Measurements from ENCODE around the gene DLG2.
A peak's percentile ranks its signal among the peaks of the same experiment; 100 is the strongest.
"Not testable (repeated sequence)": the region's sequence is repeated elsewhere in the genome, so short reads cannot be mapped to it uniquely, and the experiment has no call there.

Gene DLG2

DNA sequence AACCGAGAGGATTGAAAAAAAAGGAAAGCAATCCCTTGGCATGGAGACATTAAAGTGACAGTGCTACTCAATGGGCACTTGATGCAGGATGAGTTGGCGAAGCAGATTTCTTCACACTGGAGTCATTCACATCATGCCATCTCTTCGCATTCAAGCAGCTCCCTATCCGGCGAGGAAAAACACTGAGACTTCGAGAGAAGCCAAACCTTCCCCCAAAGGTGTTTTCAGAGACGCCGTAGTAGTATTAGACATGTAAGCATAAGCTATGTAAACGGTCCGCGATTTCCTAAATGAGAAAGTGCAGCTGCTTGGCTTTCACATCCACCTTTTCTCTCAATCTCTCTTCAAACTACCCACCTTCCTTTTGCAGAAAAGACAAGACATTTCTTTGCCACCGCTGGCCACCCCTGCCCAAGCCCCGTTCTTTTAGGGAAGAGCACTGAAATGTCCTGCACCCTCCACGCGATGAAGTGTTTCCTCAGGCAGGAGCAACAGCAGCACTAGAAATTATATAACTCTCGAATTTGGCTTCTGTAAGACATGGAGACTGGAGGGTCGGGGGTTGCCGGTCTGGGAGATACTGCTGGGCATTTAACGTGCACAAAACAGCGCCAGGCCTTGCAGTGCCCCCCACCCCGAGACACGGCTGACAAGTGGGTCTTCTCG is at the start of gene DLG2:
TSS of gene DLG2 (minus strand) at position 13 of the 666 bp plus-strand sequence.
- peak; percentile 1 for DNase-seq (ENCODE audit: low read depth)

DNA sequence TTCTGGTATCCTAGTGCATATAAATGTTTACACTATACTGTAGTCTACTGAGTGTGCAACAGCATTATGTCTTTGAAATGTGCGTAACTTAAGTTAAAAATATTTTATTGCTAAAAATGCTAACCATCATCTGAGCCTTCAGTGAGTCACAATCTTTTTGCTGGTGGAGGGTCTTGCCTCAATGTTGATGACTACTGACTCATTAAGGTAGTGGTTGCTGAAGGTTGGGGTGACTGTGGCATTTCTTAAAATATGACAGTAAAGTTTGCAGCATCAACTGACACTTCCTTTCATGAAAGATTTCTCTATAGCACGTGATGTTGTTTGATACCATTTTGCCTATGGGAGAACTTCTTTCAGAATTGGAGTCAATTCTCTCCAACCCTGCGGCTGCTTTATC is 46.2 kb upstream of the DLG2 start:
- DNase-seq (ENCODE audit: low read depth), result no peak

DNA sequence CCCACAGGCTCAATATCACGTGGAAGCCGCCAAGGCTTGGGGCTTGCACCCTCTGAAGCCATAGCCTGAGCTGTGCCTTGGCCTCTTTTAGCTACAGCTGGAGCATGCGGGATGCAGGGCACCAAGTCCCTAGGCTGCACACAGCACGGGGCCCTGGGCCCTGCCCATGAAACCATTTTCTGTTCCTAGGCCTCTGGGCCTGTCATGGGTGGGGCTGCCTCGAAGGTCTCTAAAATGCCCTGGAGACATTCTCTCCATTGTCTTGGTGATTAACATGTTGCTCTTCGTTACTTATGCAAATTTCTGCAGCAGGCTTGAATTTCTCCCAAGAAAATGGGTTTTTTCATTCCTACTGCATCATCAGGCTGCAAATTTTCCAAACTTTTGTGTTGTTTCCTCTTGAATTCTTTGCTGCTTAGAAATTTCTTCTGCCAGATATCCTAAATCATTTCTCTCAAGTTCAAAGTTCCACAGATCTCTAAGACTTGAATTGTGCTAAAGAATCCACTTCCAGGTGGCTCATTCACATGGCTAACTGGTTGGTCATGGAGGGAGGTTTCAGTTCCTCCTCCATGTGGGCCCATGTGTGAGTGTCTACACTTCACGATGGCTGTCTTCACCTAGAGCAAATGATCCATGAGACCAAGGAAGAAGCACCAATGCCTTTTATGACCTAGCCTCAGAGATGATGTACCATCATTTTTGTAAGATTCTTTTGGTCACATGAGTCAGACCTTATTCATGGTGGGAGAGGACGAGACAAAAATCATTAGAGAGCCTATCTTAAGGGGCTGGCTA is 45.2 kb upstream of the DLG2 start:
- no peak for DNase-seq (ENCODE audit: low read depth)

DNA sequence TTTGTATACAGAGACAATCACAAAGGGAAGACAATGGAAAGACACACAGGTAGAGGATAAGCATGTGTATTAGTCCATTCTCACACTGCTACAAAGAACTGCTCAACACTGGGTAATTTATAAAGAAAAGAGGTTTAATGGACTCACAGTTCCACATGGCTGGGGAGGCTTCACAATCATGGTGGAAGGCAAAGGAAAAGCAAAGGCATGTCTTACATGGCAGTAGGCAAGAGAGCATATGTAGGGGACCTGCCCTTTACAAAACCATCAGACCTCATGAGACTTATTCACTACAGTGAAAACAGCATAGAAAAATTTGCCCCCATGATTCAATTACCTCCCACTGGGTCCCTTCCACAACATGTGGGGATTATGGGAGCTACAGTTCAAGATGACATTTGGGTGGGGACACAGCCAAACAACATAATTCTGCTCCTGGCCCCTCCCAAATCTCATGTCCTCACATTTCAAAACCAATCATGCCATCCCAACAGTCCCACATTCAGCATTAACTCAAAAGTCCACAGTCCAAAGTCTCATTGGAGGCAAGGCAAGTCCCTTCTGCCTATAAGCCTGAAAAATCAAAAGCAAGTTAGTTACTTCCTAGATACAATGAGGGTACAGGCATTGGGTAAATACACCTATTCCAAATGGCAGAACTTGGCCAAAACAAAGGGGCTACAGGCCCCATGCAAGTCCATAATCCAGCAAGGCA is 44.0 kb upstream of the DLG2 start:
- DNase-seq (ENCODE audit: low read depth), result not testable (repeated sequence)

DNA sequence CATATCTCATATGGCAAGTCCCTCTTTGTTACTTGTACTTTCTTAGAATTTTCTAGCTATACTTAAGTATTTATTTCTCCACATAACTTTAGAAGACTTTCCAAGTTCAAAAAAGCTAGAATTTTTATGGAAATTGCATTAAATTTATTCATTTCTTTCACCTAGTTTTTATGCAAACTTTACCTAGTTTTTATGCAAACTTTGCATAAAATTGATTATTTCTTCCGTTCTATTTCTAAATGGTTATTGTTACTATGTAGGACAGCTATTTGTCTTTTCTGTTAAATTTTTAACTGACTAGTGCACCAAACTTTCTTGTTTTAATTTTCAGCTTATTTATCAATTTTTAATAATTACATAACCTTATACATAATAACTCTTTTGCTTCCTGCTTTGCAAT is 41.0 kb upstream of the DLG2 start:
- no peak for DNase-seq (ENCODE audit: low read depth)

DNA sequence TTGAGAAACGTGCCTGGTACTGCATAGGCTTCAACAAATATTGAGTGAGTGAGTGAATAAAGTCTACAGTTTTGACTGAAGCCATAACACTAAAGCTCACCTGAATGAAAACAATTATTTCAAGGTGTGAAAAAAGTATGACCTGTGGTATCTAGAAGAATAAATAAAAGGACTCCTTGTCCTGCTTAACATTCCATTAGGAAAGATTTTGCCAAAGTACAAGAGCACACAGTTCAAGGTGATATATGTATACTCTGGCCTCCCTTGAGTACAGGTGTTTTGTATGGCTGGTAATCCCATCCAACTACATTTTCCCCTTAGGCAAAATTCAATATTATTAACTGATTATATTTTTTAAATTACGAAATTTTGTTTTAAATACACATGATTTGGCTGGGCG is 39.5 kb upstream of the DLG2 start:
- DNase-seq (ENCODE audit: low read depth), result no peak

DNA sequence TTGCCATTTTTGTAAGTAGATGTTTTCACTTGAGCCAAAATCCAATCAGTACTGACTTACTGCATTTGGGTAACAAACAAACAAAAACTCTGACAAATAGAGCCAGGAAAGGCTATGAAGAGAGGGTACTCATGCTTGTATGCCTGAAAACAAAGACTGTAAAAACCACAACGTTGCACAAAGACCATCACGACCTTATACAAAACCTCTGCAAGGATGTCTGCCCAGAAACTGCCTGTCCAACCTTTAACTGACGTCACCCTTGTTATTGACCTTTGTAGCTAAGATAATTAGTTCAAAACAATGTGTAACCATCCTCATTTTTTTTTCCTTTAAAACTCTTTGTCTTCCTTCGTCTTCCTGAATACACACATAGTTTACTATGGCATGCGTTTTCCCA is 38.6 kb upstream of the DLG2 start:
- DNase-seq (ENCODE audit: low read depth), result no peak

DNA sequence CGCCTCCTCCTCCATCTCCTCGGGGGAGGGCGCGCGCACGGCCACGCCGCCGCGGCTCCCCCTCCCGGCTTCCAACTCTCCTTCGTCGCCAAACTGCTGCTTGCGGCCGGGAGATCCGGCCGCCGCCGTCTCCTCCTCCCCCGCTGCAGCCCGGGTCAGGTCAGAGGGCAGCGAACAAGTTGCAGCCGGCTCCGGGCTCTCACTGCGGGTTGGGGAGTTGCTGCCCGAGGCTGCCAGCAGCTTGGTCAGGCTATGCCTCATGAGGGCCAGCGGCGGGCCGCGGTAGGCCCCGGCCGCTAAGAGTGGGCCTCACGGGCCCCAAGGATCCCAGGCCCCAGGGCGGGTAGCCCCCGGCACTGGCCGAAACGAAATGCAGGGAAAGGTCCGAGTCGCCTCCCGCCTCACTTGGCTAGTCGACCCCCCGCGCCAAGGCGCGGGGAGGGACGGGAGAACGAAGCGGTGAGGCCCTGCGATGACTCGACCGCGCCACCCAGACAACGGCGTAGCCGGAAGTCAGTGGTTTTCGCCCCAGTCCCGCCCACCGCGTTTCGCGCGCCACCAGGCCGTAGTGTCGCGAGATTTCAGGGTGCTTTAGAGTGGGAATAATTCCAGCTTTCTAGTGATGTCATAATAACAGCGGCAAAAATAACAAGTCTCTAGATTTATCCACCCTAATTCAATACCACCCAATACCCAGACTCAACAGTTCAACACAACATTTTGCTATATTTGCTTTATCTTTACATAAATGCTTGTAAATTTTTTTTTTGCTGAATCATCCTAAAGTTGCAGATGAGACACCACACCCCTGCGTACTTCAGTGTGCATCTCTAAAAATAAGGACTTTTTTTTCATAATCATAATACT is 37.7 kb upstream of the DLG2 start, which contains the start of gene CREBZF:
TSS of gene CREBZF (minus strand) at position 515 of the 867 bp plus-strand sequence. CDS start at position 261, 254 bp downstream.
- peak; percentile 87 for DNase-seq (ENCODE audit: low read depth)

DNA sequence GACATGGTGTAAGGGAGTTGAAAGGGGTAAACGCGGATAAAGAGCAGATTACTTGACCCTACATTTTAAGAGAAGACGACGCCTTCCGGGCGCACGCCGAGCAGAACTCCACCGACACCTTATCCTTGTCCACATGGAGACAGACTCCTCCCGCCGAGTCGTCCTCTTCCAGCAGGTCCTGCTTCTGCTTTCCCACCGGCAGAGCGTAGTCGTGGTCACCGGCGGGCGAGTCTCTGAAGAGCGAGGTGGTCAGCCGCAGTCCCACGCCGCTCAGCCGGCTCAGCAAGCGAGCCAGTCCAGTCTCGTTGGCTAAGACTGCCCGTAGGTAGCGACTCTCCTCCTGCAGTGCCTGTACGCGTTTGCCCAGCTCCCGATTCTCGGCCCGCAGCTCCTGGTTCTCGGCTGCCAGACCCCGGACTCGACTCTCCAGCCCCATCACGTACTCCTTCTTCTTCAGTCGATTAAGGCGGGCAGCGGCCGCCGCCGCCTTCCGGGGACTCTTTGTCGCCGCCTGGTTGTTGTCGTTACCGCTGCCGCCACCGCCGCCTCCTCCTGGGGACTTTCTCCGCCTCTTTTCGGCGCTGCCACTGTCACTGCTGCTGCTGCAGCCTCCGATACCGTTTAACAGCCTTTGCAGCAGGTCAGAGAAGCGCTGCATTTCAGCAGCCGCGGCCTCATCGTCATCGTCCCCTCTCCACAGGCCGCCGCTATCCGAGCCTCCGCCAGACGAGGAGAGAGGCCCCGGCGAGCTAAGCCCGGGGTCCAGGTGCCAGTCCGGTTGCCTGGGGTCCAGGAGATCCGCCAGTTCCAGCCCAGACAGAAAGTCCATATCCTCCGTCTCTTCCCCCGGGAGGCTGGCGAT is 36.8 kb upstream of the DLG2 start:
- DNase-seq (ENCODE audit: low read depth), result peak; percentile 83

DNA sequence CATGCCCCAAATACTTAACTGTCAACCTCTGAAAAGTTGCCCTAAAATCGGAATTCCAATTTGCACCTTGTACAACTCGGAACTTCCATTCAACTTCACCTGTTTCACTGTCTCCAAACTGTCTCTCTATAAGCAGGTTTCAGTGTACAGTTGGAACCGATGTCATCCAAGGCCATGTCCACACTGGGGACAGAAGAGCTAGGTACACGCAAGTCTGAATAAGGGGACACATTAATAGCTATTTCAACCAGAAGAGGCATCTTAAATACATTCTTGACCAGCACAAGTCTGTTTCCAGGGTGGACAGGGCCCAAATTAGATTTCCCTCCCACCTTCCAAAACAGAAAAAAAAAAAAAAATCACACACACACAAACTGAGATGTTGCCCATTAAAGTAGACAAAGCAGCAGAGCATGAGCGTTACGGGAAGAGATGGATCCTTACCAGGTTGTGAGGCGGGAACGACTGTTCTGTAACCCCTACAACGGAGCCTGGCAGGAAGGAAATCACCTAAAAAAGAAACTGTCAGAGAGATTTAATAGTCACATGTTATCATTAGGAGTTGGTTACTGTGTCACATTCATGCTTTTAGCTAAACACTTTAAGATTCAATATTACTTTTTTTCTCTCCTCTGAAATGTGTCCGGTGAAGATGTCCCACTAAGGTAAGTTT is 36.1 kb upstream of the DLG2 start:
- no peak for DNase-seq (ENCODE audit: low read depth)

DNA sequence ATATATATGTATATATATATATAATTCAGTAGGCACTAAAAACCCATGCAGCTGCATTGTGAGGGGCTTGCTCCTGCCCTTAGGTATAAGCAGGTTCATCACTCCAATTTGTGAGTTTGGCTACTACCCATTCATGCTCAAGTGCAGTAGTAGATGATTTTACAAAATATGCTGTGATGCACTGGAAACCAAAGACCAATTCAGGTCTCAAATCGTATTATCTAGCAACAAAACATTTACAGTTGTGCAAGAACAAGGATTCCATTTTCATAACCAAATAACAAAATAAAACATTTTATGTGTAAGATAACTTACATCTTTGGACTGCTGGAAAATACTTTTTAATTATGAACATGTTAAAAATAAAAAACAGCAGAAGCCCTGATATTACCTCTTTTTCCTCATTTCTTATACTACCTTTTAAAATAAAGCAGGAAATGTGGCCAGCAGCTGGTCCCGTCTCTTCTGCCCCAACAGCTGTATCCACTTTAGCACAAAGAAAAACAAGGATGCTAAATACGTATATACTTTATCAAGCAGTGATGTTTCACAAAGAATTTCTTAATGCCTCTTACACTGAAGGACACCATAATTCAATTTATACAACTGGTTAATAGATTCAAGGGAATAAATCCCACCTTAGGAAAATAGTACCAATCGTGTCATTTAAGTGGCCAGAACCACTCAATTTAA is 35.0 kb upstream of the DLG2 start:
- no peak for DNase-seq (ENCODE audit: low read depth)

DNA sequence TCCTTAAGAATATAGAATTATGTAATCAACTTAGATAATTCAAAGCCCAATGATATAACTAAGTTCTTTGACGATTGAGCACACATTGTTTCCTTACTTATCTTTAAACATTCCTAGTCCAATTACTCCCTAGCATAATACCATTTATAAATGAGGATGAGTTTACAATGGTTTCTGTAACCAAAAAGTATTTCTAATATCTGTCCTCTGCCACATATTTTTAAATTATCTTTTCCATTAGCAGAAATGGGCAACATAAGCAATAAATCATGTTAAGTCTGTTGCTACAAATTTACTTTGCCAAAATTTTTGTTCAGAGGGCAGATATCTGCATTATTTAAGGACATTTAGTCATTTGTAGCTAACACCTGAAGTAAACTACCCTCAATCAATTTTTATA is 31.0 kb upstream of the DLG2 start:
- DNase-seq (ENCODE audit: low read depth), result no peak

DNA sequence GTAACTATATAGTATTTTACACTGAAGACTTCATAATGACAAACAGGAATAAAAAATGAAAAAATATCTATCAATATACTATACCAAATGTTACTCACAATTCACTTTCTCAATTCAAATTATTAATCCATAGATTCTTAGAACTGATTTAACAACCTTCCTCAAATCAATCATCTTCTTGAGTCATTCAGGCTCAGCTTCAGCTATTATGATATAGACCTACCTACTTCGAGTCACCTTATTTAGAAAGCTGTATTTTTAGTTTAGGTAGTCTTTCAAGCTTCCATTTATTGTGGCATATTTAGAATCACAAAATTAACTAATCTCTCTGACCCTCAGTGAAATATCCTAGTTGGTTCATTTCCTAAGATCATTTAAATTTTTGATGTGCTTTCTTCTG is 29.6 kb upstream of the DLG2 start:
- DNase-seq (ENCODE audit: low read depth), result no peak

DNA sequence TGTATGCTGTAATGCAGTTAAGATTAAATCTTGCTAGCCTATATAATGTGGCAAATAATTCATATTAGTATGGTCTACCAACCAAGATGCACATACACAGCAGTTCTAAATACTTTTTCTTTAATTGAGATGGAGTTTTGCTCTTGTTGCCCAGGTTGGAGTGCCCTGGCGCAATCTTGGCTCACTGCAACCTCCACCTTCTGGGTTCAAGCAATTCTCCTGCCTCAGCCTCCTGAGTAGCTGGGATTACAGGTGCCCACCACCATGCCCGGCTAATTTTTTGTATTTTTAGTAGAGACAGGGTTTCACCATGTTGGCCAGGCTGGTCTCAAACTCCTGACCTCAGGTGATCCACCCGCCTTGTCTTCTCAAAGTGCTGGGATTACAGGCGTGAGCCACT is 27.2 kb upstream of the DLG2 start:
- not testable (repeated sequence) for DNase-seq (ENCODE audit: low read depth)

DNA sequence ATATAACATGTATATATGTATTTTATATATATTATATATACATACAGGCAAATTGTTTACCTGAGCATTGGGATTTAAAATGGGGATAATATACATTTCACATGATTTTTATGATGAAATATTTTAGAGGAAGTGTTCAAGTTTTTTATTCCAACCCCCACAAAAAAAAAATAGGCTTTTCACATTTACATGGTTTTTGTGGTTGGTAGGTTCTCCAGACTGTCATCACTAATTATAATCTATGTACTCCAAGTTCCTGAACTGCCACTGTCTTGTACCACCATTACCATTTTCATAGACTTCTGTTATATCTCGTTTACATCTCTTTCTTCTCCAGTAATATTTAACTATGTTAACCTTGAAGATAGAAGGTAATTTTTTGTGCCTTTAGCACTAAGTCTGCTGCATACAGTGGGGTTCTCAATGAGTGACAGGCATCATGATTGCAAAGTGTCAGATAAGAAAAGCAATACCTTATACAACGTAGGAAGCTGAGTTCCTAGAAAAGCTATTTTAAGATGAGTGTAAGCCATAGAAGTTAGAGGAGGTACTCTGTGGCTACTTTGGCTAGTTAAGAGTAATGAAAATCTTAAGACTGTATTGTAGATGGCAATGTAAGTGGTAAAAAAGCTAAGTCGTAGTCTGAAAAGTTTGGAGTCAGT is 25.8 kb upstream of the DLG2 start:
- no peak for DNase-seq (ENCODE audit: low read depth)

DNA sequence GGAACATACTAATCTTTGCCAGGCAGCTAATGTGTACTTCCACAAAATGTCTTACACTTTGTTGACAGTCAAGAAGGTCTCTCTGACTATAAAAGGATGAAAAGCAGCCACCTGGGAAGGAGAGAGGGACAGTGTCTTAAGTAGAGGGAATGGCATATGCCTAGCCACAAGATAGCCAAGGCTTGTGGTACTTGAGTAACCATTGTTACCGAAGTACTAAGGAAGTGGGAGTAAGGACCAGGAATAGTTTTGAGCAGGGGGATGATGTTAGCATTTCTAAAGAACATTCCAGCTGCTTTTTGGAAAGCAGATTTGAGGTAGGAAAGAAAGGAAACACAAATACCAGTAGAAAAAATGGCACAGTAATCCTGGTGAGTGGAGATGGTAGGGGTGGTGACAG is 24.0 kb upstream of the DLG2 start:
- no peak for DNase-seq (ENCODE audit: low read depth)

DNA sequence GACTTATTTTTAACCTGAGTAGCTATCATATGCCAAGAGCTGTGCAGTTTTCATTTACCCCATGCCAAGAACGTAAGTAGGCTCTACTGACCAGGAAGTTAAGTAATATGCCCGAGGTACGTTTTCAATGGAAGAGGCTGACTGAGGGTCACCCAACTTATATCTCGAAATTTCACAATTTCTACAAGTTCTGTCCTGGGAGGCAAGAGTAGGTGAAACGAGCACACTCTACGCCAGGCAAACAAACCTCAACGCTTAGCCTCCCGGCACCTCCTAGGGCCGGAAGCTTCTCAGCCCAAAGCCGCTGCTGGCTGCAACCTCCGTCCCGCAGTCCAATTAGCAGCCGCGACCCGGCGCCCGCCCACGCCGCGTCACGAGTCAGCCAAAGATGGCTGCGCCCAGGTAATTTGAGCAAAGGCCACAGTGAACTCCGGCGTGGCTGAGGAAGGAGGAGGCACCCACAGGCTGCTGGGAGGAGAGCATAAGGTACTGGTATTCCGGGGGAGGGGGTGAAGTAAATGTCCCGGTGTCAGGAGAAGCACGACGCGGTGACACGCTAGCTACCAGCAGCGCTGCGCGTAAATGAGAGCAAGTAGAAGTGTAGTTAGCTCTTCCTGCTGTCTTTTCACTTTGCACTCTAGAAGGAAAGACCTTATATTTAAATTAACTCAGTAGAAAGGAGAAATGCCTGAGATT is 20.6 kb upstream of the DLG2 start, which contains the start of gene TMEM126A:
TSS of gene TMEM126A (plus strand) at position 364 of the 696 bp plus-strand sequence. CDS start 2,289 bp downstream, outside the sequence.
- peak; percentile 84 for DNase-seq (ENCODE audit: low read depth)

DNA sequence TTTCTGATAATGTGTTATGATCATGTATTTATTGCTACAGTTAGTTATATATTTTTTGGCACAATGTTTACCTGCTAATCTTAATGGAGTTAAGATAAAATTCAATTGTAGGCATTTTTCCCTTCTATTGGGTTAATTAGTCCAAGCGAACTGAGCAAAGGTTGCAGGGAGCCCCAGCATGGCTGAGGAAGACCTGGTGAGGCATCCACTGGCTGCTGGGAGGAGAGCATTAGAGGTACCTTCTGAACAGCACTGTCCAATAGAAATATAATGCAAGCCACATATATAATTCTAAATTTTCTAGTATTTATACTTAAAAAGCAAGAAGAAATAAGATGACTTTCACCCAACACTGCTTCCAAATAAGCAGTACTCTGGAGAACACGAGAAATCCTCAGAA is 19.9 kb upstream of the DLG2 start:
- DNase-seq (ENCODE audit: low read depth), result no peak

Data from activated gamma-delta T cell treated with anti-CD3 and anti-CD28 coated beads, Interleukin-2, amount 50 U/mL, for 16 hours (primary cell).